HEK293 (cell line): Measurements from ENCODE around the gene FAM76A.

ENCODE experiments used
- EGR2 ChIP-seq: fragments of 450-650 bp; formaldehyde crosslinking; IDR thresholded peaks from 2 replicates; pipeline ENCODE4 v1.5.1; 2016; ENCODE audit warnings: low read depth, missing biosample characterization, missing genetic modification characterization
- FEZF1 ChIP-seq: fragments of 450-650 bp; formaldehyde crosslinking; IDR thresholded peaks from 2 replicates; pipeline ENCODE4 v1.5.1; 2016; ENCODE audit warnings: missing biosample characterization, missing genetic modification characterization
- GLIS2 ChIP-seq: fragments of 450-650 bp; formaldehyde crosslinking; IDR thresholded peaks from 2 replicates; pipeline ENCODE4 v1.5.1; 2016; ENCODE audit warnings: missing biosample characterization, missing genetic modification characterization
- ZNF112 ChIP-seq: fragments of 450-650 bp; formaldehyde crosslinking; IDR thresholded peaks from 2 replicates; pipeline ENCODE4 v1.5.0; 2017; ENCODE audit warnings: missing biosample characterization, missing genetic modification characterization
- ZNF280D ChIP-seq: fragments of 450-650 bp; formaldehyde crosslinking; IDR thresholded peaks from 2 replicates; pipeline ENCODE4 v1.5.1; 2016; ENCODE audit warnings: missing biosample characterization, missing genetic modification characterization
- ZNF518A ChIP-seq: fragments of 450-650 bp; formaldehyde crosslinking; conservative IDR thresholded peaks from 2 replicates; pipeline ENCODE4 v1.5.1; 2016; ENCODE audit warnings: low read depth, missing biosample characterization, missing genetic modification characterization
- ZNF529 ChIP-seq: fragments of 450-650 bp; formaldehyde crosslinking; IDR thresholded peaks from 2 replicates; pipeline ENCODE4 v1.5.1; 2017; ENCODE audit warnings: missing genetic modification characterization, missing biosample characterization; ENCODE audit not compliant: insufficient replicate concordance
- ZNF548 ChIP-seq: fragments of 450-650 bp; formaldehyde crosslinking; IDR thresholded peaks from 2 replicates; pipeline ENCODE4 v1.5.1; 2016; ENCODE audit warnings: missing biosample characterization, missing genetic modification characterization
- TF ChIP-seq, protein P1 (sequence below): fragments of 450-650 bp; formaldehyde crosslinking; IDR thresholded peaks from 2 replicates; pipeline ENCODE4 v1.5.1; 2016; ENCODE audit warnings: missing biosample characterization, missing genetic modification characterization
- TF ChIP-seq, protein P2 (sequence below): fragments of 450-650 bp; IDR thresholded peaks from 2 replicates; pipeline ENCODE4 v1.5.1; 2018; ENCODE audit warnings: missing biosample characterization, mild to moderate bottlenecking, missing genetic modification characterization
- TF ChIP-seq, protein P3 (sequence below): fragments of 450-650 bp; formaldehyde crosslinking; IDR thresholded peaks from 2 replicates; pipeline ENCODE4 v1.5.1; 2016; ENCODE audit warnings: missing biosample characterization, missing genetic modification characterization, borderline replicate concordance

FAM76A gene

DNA sequence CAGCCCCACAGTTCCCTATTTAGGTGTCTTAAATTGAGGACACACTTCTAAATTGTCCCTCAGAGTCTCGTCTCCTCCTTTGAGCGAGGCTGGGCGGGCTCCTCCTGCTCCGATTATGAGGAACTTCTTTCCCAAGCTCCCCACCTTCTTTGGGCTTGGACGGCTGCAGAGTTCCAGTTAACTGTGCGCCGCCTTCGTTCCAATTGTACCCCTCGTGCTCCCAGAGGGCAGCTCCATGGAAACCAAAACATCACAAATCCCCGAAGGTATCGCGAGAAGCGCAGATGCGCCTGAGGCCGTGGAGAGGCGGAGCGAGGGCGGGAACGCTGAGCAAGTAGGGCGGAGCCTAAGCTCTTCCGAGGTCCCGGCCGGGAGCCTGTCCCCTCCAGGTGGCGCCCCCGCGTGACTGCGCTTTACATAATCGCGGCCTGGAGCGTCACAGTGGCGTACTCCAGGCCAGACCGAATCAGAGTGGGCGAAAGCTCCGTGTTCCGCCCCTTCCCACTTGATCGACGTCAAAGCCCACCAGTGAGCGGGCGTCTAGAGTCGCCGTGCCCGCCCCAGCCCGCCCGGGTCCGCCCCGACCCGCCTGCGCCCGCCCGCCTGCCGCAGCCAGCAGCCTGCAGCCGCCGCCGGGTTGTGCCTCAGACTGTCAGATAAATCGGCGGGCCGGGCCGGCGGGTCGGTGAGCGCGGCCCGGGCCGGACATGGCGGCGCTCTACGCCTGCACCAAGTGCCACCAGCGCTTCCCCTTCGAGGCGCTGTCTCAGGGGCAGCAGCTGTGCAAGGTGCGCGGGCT, at the start of gene FAM76A (continued):
- TF ChIP-seq ZNF280D (tag by site-specific recombination) (no peak), ZNF518A (tag by site-specific recombination) (no peak), ZNF112 (tag by site-specific recombination) (no peak), FEZF1 (tag by site-specific recombination) (no peak), EGR2 (tag by site-specific recombination) (0 out of 2 replicates have a peak, but pooled peaks have one; percentile 28), ZNF529 (tag by site-specific recombination) (no peak), ZNF548 (tag by site-specific recombination) (no peak), GLIS2 (tag by site-specific recombination) (peak; percentile 97)
- TF ChIP-seq, protein P1, sequence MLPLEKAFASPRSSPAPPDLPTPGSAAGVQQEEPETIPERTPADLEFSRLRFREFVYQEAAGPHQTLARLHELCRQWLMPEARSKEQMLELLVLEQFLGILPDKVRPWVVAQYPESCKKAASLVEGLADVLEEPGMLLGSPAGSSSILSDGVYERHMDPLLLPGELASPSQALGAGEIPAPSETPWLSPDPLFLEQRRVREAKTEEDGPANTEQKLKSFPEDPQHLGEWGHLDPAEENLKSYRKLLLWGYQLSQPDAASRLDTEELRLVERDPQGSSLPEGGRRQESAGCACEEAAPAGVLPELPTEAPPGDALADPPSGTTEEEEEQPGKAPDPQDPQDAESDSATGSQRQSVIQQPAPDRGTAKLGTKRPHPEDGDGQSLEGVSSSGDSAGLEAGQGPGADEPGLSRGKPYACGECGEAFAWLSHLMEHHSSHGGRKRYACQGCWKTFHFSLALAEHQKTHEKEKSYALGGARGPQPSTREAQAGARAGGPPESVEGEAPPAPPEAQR (tag by site-specific recombination) = no peak
- TF ChIP-seq, protein P2, sequence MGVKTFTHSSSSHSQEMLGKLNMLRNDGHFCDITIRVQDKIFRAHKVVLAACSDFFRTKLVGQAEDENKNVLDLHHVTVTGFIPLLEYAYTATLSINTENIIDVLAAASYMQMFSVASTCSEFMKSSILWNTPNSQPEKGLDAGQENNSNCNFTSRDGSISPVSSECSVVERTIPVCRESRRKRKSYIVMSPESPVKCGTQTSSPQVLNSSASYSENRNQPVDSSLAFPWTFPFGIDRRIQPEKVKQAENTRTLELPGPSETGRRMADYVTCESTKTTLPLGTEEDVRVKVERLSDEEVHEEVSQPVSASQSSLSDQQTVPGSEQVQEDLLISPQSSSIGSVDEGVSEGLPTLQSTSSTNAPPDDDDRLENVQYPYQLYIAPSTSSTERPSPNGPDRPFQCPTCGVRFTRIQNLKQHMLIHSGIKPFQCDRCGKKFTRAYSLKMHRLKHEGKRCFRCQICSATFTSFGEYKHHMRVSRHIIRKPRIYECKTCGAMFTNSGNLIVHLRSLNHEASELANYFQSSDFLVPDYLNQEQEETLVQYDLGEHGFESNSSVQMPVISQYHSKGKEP (tag by site-specific recombination) = peak; percentile 66; the same call in 1 of the 2 replicates
- TF ChIP-seq, protein P3, sequence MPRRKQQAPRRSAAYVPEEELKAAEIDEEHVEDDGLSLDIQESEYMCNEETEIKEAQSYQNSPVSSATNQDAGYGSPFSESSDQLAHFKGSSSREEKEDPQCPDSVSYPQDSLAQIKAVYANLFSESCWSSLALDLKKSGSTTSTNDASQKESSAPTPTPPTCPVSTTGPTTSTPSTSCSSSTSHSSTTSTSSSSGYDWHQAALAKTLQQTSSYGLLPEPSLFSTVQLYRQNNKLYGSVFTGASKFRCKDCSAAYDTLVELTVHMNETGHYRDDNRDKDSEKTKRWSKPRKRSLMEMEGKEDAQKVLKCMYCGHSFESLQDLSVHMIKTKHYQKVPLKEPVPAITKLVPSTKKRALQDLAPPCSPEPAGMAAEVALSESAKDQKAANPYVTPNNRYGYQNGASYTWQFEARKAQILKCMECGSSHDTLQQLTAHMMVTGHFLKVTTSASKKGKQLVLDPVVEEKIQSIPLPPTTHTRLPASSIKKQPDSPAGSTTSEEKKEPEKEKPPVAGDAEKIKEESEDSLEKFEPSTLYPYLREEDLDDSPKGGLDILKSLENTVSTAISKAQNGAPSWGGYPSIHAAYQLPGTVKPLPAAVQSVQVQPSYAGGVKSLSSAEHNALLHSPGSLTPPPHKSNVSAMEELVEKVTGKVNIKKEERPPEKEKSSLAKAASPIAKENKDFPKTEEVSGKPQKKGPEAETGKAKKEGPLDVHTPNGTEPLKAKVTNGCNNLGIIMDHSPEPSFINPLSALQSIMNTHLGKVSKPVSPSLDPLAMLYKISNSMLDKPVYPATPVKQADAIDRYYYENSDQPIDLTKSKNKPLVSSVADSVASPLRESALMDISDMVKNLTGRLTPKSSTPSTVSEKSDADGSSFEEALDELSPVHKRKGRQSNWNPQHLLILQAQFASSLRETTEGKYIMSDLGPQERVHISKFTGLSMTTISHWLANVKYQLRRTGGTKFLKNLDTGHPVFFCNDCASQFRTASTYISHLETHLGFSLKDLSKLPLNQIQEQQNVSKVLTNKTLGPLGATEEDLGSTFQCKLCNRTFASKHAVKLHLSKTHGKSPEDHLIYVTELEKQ (tag by site-specific recombination) = no peak
- TF ChIP-seq, all 188 proteins: peak for 34
